Stimulated activated effector memory CD8-positive, alpha-beta T cell treated with anti-CD3 and anti-CD28 coated beads, Interleukin-12 subunit alpha, Interleukin-12 subunit beta, amount 100 ng/mL, for 72 hours (primary cell): ENCODE measurements around the gene P2RY8.
A peak's percentile ranks its signal among the peaks of the same experiment; 100 is the strongest.
"Not testable (repeated sequence)": the region's sequence is repeated elsewhere in the genome, so short reads cannot be mapped to it uniquely, and the experiment has no call there.

Experiments used
- ATAC-seq: fragments of 150-1000 bp; cut with Tn5 transposase; 2 replicates; pipeline ENCODE4 v1.10.0; 2021
- DNase-seq, 2 donors: peaks; one replicate each; pipeline ENCODE4 v3.0.0; 2021 to 2022; ENCODE audit warnings: low spot score in 2 of 2
- H3K27ac Mint-ChIP-seq: one replicate; pipeline ENCODE4 v1.8.0; 2022; ENCODE audit warnings: mild to moderate bottlenecking, mixed read lengths
- H3K36me3 Mint-ChIP-seq: one replicate; pipeline ENCODE4 v1.8.0; 2022; ENCODE audit warnings: mild to moderate bottlenecking, mixed read lengths
- H3K4me1 Mint-ChIP-seq: one replicate; pipeline ENCODE4 v1.8.0; 2022; ENCODE audit warnings: mixed read lengths
- H3K4me3 Mint-ChIP-seq: one replicate; pipeline ENCODE4 v1.8.0; 2022; ENCODE audit warnings: mild to moderate bottlenecking, mixed read lengths
- H3K9me3 Mint-ChIP-seq: one replicate; pipeline ENCODE4 v1.8.0; 2022; ENCODE audit warnings: mixed read lengths

Gene P2RY8

DNA sequence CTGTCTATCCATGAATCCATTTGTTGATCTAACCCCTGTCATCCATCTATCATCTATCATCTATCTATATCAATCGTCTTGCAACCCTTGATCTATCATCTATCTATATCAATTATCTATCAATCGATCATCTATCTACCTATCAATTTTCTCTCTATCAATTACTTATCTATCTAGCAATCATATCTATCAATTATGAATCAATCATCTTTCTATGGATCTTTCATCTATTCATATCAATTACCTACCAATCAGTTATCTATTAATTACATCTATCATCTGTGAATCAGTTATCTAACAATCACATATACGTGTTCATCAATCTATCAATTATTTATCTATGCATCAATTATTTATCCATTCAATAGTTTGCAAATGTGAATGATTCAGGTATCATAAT, 59.8 kb downstream of the P2RY8 start:
- peaks cover 100% of the 10 kb centered on the region for H3K36me3 Mint-ChIP-seq
- H3K9me3 Mint-ChIP-seq: peaks cover 11% of the 10 kb centered on the region
- ATAC-seq: no peak
- peak overlapping the region; percentile 27 for H3K4me3 Mint-ChIP-seq
- no peak for DNase-seq
- peaks cover 86% of the 10 kb centered on the region for H3K4me1 Mint-ChIP-seq
- peak overlapping the region; percentile 98 for H3K27ac Mint-ChIP-seq

DNA sequence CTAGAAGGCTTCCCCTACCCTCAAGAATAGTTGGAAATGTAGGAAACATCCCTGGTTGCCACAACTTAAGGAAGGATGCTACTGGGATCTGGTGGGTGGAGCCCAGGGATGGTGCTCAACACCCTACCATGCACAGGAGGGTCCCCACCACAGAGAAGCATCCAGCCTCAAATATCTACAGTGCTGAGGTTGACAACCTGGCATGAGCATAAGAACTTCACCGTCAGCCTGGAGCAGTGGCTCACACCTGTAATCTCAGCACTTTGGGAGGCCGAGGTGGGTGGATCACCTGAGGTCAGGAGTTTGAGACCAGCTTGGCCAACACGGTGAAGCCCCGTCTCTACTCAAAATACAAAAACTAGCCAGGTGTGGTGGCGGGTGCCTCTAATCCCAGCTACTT, 60.3 kb downstream of the P2RY8 start:
- peaks cover 86% of the 10 kb centered on the region for H3K4me1 Mint-ChIP-seq
- H3K36me3 Mint-ChIP-seq: peaks cover 100% of the 10 kb centered on the region
- DNase-seq (peak; percentile 1 to 47), ATAC-seq (no peak)
- peaks cover 15% of the 10 kb centered on the region for H3K9me3 Mint-ChIP-seq
- H3K4me3 Mint-ChIP-seq: no peak overlapping the region
- H3K27ac Mint-ChIP-seq: peak overlapping the region; percentile 98

DNA sequence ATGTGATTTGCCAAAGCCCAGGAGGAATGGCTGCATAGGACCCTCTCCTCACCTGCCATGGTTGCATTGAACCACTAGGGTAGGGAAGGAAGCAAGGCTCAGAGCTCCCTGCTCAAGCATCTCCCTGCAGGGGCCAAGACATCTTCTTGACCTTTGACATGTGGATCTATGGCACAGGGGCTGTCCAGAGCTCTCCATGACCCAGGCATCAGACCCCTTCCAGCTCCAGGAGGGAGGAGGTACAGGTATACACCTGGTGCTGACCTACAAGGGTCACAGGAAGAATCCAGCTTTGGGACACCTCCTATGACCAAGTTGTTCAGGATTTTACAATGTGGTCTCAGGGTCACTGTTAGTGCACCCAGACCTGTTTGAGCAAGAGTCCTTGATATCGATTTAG, 61.1 kb downstream of the P2RY8 start:
- H3K4me1 Mint-ChIP-seq: peaks cover 90% of the 10 kb centered on the region

DNA sequence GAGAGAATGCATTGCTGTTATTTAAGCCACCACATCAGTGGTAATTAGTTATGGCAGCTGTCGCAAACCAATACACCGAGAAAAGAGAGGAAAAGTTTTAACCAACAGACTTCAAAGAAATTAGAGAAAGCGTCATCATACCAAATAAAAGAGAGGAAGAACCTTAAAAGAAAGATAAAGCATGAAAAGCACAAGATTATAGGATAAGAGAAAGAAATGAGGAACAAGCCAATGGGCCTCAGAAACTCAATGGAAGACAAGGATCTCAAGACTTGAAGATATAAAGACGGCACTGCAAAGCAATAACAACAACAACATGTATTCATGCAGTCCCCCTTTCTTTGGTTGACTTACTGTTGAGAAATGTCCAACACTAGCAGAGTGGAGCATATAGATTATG, 61.5 kb downstream of the P2RY8 start:
- Mint-ChIP-seq H3K9me3 (peaks cover 15% of the 10 kb centered on the region), H3K4me1 (peaks cover 90% of the 10 kb centered on the region), H3K27ac (peak overlapping the region; percentile 1), H3K4me3 (no peak overlapping the region), H3K36me3 (peaks cover 100% of the 10 kb centered on the region)
- no peak for ATAC-seq
- DNase-seq: peak in 1 of 2 donors; percentile 1

More for the DNA sequence above, 61.1 kb downstream of the P2RY8 start:
- peak; percentile 1 to 50 for DNase-seq
- Mint-ChIP-seq H3K9me3 (peaks cover 15% of the 10 kb centered on the region), H3K27ac (peak overlapping the region; percentile 1), H3K36me3 (peaks cover 100% of the 10 kb centered on the region), H3K4me3 (no peak overlapping the region)
- no peak for ATAC-seq

DNA sequence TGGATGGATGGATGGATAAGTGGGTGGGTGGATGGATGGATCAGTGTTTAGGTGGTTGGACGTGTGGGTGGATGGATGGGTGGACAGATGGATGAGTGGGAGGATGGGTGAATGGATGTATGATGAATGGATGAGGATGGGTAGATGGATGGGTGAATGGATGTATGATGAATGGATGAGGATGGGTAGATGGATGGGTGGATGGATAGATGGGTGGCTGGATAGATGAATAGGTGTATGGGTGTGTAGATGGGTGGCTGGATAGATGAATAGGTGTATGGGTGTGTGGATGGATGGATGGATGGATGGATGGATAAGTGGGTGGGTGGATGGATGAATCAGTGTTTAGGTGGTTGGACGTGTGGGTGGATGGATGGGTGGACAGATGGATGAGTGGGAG, 62.4 kb downstream of the P2RY8 start:
- Mint-ChIP-seq H3K4me3 (peak overlapping the region; percentile 74), H3K36me3 (peaks cover 100% of the 10 kb centered on the region), H3K9me3 (peaks cover 15% of the 10 kb centered on the region), H3K4me1 (peaks cover 90% of the 10 kb centered on the region), H3K27ac (peak overlapping the region; percentile 94)
- not testable (repeated sequence) for ATAC-seq, DNase-seq

DNA sequence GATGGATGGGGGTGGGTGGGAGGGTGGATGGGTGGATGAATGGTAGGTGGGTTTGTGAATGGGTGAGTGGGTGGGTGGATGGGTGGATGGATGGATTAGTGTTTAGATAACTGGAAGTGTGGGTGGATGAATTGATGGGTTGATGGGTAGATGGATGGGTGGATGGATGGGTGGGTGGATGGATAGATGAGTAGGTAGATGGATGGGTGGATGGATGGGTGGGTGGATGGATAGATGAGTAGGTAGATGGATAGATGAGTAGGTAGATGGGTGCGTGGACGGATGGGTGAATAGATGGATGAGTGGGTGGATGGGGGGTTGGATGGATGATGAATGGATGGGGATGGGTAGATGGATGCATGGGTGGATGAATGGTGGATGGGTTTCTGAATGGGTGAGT, 64.0 kb downstream of the P2RY8 start:
- DNase-seq: peak in 1 of 2 donors; percentile 0
- H3K36me3 Mint-ChIP-seq: peaks cover 99% of the 10 kb centered on the region
- H3K27ac Mint-ChIP-seq: peak overlapping the region; percentile 94
- H3K9me3 Mint-ChIP-seq: peaks cover 15% of the 10 kb centered on the region
- ATAC-seq: no peak
- H3K4me1 Mint-ChIP-seq: peaks cover 87% of the 10 kb centered on the region
- H3K4me3 Mint-ChIP-seq: peak overlapping the region; percentile 74

DNA sequence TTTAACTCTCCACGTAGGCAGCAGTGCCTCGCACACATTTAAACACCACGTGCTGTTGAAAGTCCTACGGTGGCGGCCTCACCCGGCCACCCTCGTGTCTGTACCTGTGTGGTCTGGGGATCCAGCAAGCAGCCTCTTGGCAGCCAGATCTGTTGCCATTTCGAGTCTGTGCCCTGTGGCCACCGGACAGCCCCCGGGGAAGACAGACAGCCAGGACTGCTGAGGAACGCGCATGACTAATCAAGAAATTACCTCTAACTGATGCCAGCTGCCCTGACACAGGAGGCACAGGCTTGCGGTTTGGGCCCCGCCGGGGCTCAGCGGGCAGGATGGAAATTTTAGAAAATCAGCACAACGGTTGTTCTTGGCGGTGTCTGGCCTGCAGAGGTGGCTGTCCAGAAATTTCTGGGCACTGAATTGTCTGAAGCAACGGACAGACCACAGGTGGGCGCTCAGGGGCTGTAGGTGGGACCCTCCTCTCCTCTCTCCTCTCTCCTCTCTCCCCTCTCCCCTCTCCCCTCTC, 68.7 kb downstream of the P2RY8 start:
- Mint-ChIP-seq H3K36me3 (peaks cover 99% of the 10 kb centered on the region), H3K27ac (peak overlapping the region; percentile 94), H3K9me3 (peaks cover 6% of the 10 kb centered on the region), H3K4me1 (peaks cover 95% of the 10 kb centered on the region), H3K4me3 (peak overlapping the region; percentile 74)
- peak; percentile 80 for ATAC-seq
- DNase-seq: peak; percentile 64 to 94

DNA sequence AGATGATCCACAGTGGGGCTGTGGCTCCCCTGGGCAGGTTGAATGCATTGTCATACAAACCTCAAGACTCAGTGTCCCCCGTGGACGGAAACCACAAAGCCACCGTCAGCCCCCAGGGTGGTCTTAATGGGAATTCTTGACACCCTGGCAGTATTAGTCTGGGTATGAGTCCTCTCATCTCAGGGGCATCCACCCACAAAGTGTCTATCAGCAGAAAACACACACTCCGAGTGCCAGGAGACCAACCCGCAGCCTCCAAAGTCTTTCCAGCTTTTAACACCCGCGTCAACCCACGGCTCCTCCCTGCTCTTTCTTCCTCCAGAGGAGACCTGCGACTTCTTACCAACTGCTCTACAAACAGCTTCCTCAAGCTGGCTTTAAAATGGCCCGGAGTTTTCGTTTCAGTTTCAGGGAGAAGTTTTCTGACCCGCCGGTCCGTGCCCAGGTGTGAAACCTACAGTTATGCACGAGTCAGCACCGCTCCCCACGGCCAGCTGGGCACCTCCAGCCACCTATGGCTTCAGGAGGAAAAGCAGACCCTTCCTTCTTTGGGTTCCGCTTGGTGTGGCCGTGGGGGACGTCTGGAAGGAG, 69.9 kb downstream of the P2RY8 start:
- ATAC-seq (no peak), DNase-seq (peak in 1 of 2 donors; percentile 81)
- Mint-ChIP-seq H3K9me3 (peaks cover 3% of the 10 kb centered on the region), H3K4me1 (peaks cover 94% of the 10 kb centered on the region), H3K27ac (peak overlapping the region; percentile 94), H3K36me3 (peaks cover 99% of the 10 kb centered on the region), H3K4me3 (peak overlapping the region; percentile 74)

DNA sequence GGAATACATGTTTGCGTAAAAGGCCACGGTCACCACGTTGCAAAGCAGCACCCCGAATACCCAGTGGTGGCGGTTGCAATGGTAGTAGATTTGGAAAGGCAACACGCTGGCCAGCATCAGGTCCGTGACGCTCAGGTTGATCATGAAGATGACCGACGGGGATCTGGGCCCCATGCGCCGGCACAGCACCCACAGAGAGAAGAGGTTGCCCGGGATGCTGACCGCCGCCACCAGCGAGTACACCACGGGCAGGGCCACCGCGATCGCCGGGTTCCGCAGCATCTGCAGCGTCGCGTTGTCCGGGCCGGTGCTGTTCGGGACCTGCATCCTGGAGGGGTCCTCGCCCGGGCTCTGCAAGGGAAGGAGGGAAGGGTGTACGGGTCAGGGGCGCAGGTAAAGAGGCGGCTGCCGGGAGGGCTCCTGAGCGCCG, 70.7 kb downstream of the P2RY8 start:
- DNase-seq (peak; percentile 4 to 53), ATAC-seq (no peak)
- Mint-ChIP-seq H3K4me1 (peaks cover 91% of the 10 kb centered on the region), H3K27ac (peak overlapping the region; percentile 94), H3K36me3 (peaks cover 97% of the 10 kb centered on the region), H3K4me3 (peak overlapping the region; percentile 74), H3K9me3 (no peaks in the 10 kb centered on the region)

DNA sequence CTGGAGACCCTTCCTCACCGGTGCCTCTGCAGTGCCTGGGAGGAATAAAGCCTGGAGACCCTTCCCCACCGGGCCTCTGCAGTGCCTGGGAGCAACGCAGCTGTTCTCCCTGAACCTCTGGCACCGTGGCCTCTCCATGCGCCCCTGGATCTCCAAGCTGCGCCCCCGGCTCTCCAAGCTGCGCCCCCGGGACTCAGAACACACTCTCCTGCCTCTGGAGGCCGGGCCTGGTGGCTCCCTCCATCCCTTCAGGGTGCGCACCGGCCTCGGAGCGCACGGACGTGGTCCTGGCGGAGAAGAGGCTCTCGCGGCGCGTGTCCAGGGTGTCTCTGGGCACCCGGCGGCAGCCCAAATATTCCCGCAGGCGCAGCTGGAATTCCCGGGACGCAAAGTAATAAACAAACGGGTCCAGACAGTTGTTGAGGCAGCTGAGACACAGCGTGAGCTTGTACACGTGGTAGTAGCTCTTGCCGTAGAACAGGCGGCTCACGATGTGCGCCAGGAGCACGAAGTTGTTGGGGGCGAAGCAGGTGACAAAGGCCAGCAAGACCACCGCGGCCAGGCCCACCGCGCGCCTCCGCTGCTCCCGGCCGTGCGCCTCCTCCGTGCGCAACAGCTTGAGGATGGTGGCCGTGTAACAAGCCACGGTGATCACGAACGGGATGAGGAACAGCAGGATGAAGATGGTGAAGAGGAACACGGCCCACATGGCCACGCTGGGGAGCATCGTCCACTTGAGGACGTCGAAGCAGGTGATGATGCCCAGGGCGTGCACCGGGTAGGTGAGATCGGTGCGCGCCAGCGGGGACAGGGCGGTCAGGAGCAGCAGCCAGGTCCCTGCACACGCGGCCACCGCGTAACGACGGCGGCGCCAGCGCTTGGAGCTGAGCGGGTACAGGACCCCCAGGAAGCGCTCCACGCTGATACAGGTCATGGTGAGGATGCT, 71.4 kb downstream of the P2RY8 start:
- H3K4me3 Mint-ChIP-seq: peak overlapping the region; percentile 74
- no peaks in the 10 kb centered on the region for H3K9me3 Mint-ChIP-seq
- ATAC-seq: no peak
- H3K4me1 Mint-ChIP-seq: peaks cover 84% of the 10 kb centered on the region
- DNase-seq: peak; percentile 2 to 49
- H3K27ac Mint-ChIP-seq: peak overlapping the region; percentile 94
- H3K36me3 Mint-ChIP-seq: peaks cover 90% of the 10 kb centered on the region

DNA sequence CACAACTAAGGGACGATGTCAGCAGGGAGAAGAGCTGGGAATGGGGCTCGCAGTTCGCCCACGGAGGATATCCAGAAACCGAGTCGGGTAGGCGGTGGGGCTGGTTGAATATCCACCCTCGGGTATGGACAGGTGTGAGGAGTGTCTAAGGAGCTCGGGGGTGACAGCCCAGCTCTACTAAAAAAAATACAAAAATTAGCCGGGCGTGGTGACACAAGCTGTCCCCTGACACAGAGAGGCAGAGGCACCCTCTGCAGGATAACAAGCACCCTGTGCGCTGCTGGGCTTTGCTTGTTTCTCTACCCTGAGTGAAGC, 72.1 kb downstream of the P2RY8 start:
- H3K27ac Mint-ChIP-seq: peak overlapping the region; percentile 94
- ATAC-seq (no peak), DNase-seq (no peak)
- peaks cover 84% of the 10 kb centered on the region for H3K36me3 Mint-ChIP-seq
- peaks cover 78% of the 10 kb centered on the region for H3K4me1 Mint-ChIP-seq
- H3K4me3 Mint-ChIP-seq: peak overlapping the region; percentile 74
- H3K9me3 Mint-ChIP-seq: no peaks in the 10 kb centered on the region

DNA sequence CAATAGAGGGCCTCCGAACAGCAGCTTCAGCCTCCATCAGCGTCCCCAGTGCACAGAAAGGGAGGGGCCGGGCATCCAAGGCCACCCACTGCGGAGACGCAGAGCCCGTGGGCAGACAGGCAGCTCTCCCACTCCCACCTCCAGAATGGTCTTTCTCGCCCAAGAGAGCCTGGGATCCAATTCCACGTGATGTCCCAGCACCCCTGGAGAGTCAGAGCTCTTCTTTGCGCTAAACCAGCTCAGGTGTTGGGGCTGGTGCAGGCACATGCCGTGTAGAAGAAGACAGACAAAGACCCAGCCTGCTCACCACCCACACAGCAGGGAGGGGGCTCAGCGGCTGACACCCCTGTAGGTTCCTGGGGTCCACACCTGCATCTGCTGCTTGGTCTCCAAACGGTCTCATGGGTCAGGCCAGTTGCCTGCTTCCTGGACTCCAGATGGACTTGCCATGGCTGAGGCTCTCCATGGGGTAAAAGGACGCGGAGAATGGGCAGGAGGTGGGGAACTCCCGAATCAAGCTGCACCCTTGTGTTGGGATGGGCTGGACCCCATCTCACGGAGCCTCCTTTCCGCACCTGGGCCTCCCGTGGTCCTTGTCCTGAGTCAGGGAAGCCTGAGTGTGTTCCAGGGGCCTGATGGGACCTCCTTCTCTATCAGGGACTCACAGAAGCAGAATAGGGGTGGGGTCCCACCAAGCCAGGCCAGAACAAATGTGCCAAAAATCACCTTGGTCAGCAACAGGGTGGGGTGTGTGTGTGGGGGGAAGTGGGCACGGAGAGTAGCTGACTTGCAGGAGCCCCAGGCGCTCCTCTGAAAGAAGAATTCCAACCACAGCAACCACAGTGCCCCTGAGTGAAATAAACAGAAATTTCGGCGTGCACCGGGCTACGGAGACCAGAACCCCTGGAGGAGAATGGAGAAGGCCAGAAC, 72.7 kb downstream of the P2RY8 start:
- Mint-ChIP-seq H3K4me1 (peaks cover 72% of the 10 kb centered on the region), H3K27ac (peak overlapping the region; percentile 94), H3K4me3 (peak overlapping the region; percentile 74), H3K36me3 (peaks cover 78% of the 10 kb centered on the region), H3K9me3 (no peaks in the 10 kb centered on the region)
- ATAC-seq (no peak), DNase-seq (peak in 1 of 2 donors; percentile 78)

DNA sequence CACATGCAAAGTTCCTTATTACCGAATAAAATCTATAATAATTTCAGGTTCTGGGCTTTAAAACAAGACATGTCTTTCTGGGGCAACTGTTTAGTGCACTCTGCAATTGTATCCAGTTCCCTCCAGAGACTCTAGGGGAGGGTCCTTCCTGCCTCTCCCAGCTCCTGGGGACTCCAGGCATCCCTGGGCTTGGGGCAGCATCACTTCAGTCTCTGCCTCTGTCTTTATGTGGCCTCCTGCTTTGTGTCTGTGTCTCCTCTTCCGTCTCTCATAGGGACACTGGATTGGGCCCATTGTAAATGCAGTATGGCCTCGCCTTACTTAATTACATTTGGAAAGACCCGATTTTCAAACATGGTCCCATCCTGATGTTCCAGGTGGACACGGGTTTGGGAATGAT, 73.4 kb downstream of the P2RY8 start:
- H3K4me3 Mint-ChIP-seq: peak overlapping the region; percentile 74
- H3K36me3 Mint-ChIP-seq: peaks cover 72% of the 10 kb centered on the region
- no peaks in the 10 kb centered on the region for H3K9me3 Mint-ChIP-seq
- DNase-seq: peak in 1 of 2 donors; percentile 62
- H3K27ac Mint-ChIP-seq: peak overlapping the region; percentile 94
- H3K4me1 Mint-ChIP-seq: peaks cover 66% of the 10 kb centered on the region
- ATAC-seq: no peak

DNA sequence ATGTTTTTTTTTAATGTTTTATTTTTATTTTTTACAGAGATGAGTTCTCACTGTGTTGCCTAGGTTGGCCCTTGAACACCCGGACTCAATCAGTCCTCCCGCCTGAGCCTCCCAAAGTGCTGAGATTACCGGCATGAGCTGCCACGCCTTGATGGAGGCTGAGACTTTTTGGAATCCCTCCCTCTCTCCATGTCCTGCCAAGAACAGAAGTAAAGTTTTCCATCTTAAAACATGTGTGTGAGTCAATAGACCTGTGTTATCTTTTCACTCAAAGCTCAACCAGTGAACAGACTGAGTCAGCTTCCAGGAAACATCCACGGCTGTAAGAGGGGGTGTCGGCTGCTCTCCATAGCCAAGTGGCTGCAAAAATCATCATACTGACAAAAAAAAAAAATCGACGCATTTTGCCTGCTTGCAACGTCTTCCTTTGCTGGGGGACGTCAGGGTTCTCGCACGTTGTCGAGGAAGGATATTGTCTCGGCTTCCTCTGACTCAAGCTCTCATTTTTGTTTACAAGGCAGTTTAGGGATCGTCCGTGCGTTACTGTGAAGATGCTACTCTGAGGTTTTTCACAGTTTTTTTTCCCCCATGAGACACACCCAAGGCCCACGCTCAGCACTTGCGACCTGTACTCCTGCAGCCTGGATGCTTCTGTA, 74.3 kb downstream of the P2RY8 start:
- Mint-ChIP-seq H3K36me3 (peaks cover 63% of the 10 kb centered on the region), H3K27ac (peak overlapping the region; percentile 94), H3K4me3 (peak overlapping the region; percentile 74), H3K4me1 (peaks cover 60% of the 10 kb centered on the region), H3K9me3 (no peaks in the 10 kb centered on the region)
- peak; percentile 43 to 91 for DNase-seq
- peak; percentile 90 for ATAC-seq
